Stomach (tissue), 19 donors: Measurements from ENCODE around the gene KRT83. TPM values are rescaled to one million over a fixed set of nuclear protein-coding genes. Genes with fewer than 3 reads are reported as not detected.

Experiments
- DNase-seq, 2 donors: peaks; one replicate each; pipeline versions ENCODE4 v3.0.0 to v3.0.0-alpha.2; 2013 to 2019
- H3K27ac ChIP-seq, 5 donors: fragments of 200-600 bp in 4 of 5; sonication (generic) in 4 of 5; one replicate each; pipeline ENCODE4 v1.5.1; 2013 to 2019; ENCODE audit warnings: mild to moderate bottlenecking in 1 of 5, moderate library complexity in 1 of 5
- H3K27me3 ChIP-seq, 3 donors: fragments of 200-600 bp; sonication (generic); one replicate each; pipeline ENCODE4 v1.5.1; 2017 to 2019; ENCODE audit warnings: mixed run types in 1 of 3
- H3K36me3 ChIP-seq, 4 donors: fragments of 200-600 bp; sonication (generic); 1 replicate in 3 of 4; 2 replicates in 1 of 4; pipeline ENCODE4 v1.5.1; 2016 to 2019
- H3K4me1 ChIP-seq, 4 donors: fragments of 200-600 bp; sonication (generic); one replicate each; pipeline ENCODE4 v1.5.1; 2016 to 2019
- H3K4me3 ChIP-seq, 4 donors: fragments of 200-600 bp; sonication (generic) in 3 of 4; one replicate each; pipeline ENCODE4 v1.5.1; 2016 to 2019; ENCODE audit warnings: mild to moderate bottlenecking in 1 of 4
- H3K9me3 ChIP-seq, 4 donors: fragments of 200-600 bp; sonication (generic); one replicate each; pipeline ENCODE4 v1.5.1; 2016 to 2019
- CTCF ChIP-seq, 7 experiments: fragments of 450-650 bp in 4 of 7; fragments of 200-600 bp in 3 of 7; sonication (generic) in 3 of 7; IDR thresholded peaks; one replicate each; pipeline ENCODE4 v1.5.1; 2016 to 2019; ENCODE audit warnings: antibody characterized with exemption in 7 of 7, control low read depth in 2 of 7, mild to moderate bottlenecking in 1 of 7
- EP300 ChIP-seq: sonication (generic); formaldehyde crosslinking; IDR thresholded peaks from one replicate; pipeline ENCODE4 v1.6.1; 2017; ENCODE audit warnings: antibody characterized with exemption
- POLR2A ChIP-seq, 4 donors: fragments of 450-650 bp; IDR thresholded peaks; one replicate each; pipeline ENCODE4 v1.6.1; 2016; ENCODE audit warnings: antibody characterized with exemption in 4 of 4, control low read depth in 2 of 4, mild to moderate bottlenecking in 1 of 4, moderate library complexity in 1 of 4
- POLR2AphosphoS5 ChIP-seq, 3 donors: sonication (generic); formaldehyde crosslinking; IDR thresholded peaks; one replicate each; pipeline ENCODE4 v1.6.1; 2016; ENCODE audit warnings: antibody characterized with exemption in 3 of 3
- WGBS, 5 donors: extraction: QIAGEN DNeasy Blood & Tissue Kit in 3 of 5; methylation state at CpG; one replicate each; pipeline versions ENCODE4 v1.1.5 to v1.1.7; 2013 to 2018; 5-methylcytosine and 5-hydroxymethylcytosine counted together
- intact Hi-C: fragments of 100-400 bp; cut with DNase I; formaldehyde crosslinking; loops from one replicate; pipeline ENCODE4 v1.15.1; 2023; ENCODE audit warnings: low total_unique reads
- long read RNA-seq, 10 donors: transcript quantifications; one replicate each; lab custom pipeline, GENCODE V29; 2026
- polyA plus RNA-seq, 3 donors: library from polyadenylated mRNA; stranded (reverse); fragments of 200-250 nt; gene quantifications; one replicate each; pipeline ENCODE4 v1.2.3, GENCODE V29; 2013
- total RNA-seq, 5 donors: library from RNA; depleted of rRNA; stranded (reverse); fragments of >200 nt; gene quantifications; one replicate each; pipeline versions ENCODE4 v1.1.0 to v1.2.3, GENCODE V29; 2014 to 2016
- donor health status: healthy with polysubstance abuse.
- donor health status: Bipolar disorder and iron deficiency.
- donor health status: healthy.

KRT83 gene
- total RNA-seq (not detected), polyA plus RNA-seq (not detected)
- long read RNA-seq, donor 1 = 0 reads
- long read RNA-seq, donor 2 = 0 reads
- long read RNA-seq, donor 3 = 0 reads
- long read RNA-seq, donor 4 = 0 reads
- long read RNA-seq, donor 5 = 0 reads
- long read RNA-seq, donor 6 = 0 reads
- long read RNA-seq, donor 7 = 0 reads
- long read RNA-seq, donor 8 = 0 reads
- long read RNA-seq, donor 9 = 0 reads
- long read RNA-seq, donor 10 = 0 reads

- no peak for DNase-seq
- no peak within 1 kb of the TSS for H3K27ac ChIP-seq
Observed at GRCh38 chr12:52320784-52321400, at the start of gene KRT83. TSS of gene KRT83 (minus strand) at chr12:52321398. CDS start at chr12:52321335, 63 bp downstream.

GRCh38 chr12:52369809-52370208 is 48.6 kb upstream of the KRT83 start:
- intact Hi-C loops = loop anchor here (5.0 to 10.0 kb wide), 3 partner anchors 497 to 605 kb away; no protein-coding TSS in a partner anchor
- TF ChIP-seq EP300 (no peak), CTCF (IDR thresholded peaks at IDR 0.05) (no peak)
- Histone ChIP-seq H3K27me3 (peaks cover 0 to 8% (median 3%) of the 10 kb centered on the region in 3 donors), H3K36me3 (no peaks in the 10 kb centered on the region), H3K4me3 (no peak overlapping the region), H3K9me3 (no peaks in the 10 kb centered on the region), H3K27ac (no peak overlapping the region), H3K4me1 (peaks cover 0 to 15% (median 5%) of the 10 kb centered on the region in 4 donors)
- DNase-seq = no peak
- WGBS, 5 donors = 75 to 100% (median 84%) methylated on average over 1 to 6 of the region's 6 CpGs

More at GRCh38 chr12:52320784-52321400, at the start of gene KRT83:
- 59 to 77% (median 73%) methylated on average over 35 of the region's 35 CpGs for WGBS, 5 donors
- TF ChIP-seq POLR2AphosphoS5 (IDR thresholded peaks at IDR 0.05) (no peak), CTCF (IDR thresholded peaks at IDR 0.05) (no peak), EP300 (no peak), POLR2A (IDR thresholded peaks at IDR 0.05) (no peak)
- no peak within 1 kb of the TSS for H3K4me3 ChIP-seq
- peaks cover 0 to 56% (median 13%) of the 10 kb centered on the region in 3 donors for H3K27me3 ChIP-seq
- intact Hi-C loops = no loop called here
- no peaks in the 10 kb centered on the region for H3K36me3 ChIP-seq
- no peaks in the 10 kb centered on the region for H3K4me1 ChIP-seq
- H3K9me3 ChIP-seq = no peaks in the 10 kb centered on the region

- Histone ChIP-seq H3K4me1 (peaks cover 0 to 15% (median 5%) of the 10 kb centered on the region in 4 donors), H3K27ac (no peak overlapping the region), H3K4me3 (no peak overlapping the region), H3K9me3 (no peaks in the 10 kb centered on the region), H3K36me3 (no peaks in the 10 kb centered on the region), H3K27me3 (peaks cover 0 to 8% (median 4%) of the 10 kb centered on the region in 3 donors)
- intact Hi-C loops = loop anchor here (5.0 kb wide), 1 partner anchor 508 kb away; no protein-coding TSS in a partner anchor
- TF ChIP-seq EP300 (no peak), POLR2AphosphoS5 (IDR thresholded peaks at IDR 0.05) (no peak), CTCF (IDR thresholded peaks at IDR 0.05) (no peak), POLR2A (IDR thresholded peaks at IDR 0.05) (no peak)
- DNase-seq = no peak
- 58 to 74% (median 68%) methylated on average over 3 of the region's 3 CpGs for WGBS, 5 donors
Observed at GRCh38 chr12:52369211-52369610, 48.0 kb upstream of the KRT83 start.

- no peak overlapping the region for H3K27ac ChIP-seq
- intact Hi-C loops = loop anchor here (5.0 kb wide), 1 partner anchor 509 kb away; no protein-coding TSS in a partner anchor
- 56 to 81% (median 65%) methylated on average over 3 of the region's 3 CpGs for WGBS, 5 donors
- TF ChIP-seq POLR2AphosphoS5 (IDR thresholded peaks at IDR 0.05) = no peak
- TF ChIP-seq EP300 = no peak
- no peak for TF ChIP-seq POLR2A (IDR thresholded peaks at IDR 0.05)
- no peak for TF ChIP-seq CTCF (IDR thresholded peaks at IDR 0.05)
- peaks cover 0 to 15% (median 5%) of the 10 kb centered on the region in 4 donors for H3K4me1 ChIP-seq
- H3K36me3 ChIP-seq = no peaks in the 10 kb centered on the region
- no peak overlapping the region for H3K4me3 ChIP-seq
- H3K27me3 ChIP-seq = peaks cover 0 to 8% (median 4%) of the 10 kb centered on the region in 3 donors
- H3K9me3 ChIP-seq = no peaks in the 10 kb centered on the region
- no peak for DNase-seq
Observed at GRCh38 chr12:52368508-52368907, 47.3 kb upstream of the KRT83 start.
